ENCODE results near the gene KMT2D. TPM values are rescaled to one million over a fixed set of nuclear protein-coding genes. Genes with fewer than 3 reads are reported as not detected.

KMT2D gene
- total RNA-seq, 4 donors from 2014 or later, result 88.1 to 121 (median 104) TPM

DNA sequence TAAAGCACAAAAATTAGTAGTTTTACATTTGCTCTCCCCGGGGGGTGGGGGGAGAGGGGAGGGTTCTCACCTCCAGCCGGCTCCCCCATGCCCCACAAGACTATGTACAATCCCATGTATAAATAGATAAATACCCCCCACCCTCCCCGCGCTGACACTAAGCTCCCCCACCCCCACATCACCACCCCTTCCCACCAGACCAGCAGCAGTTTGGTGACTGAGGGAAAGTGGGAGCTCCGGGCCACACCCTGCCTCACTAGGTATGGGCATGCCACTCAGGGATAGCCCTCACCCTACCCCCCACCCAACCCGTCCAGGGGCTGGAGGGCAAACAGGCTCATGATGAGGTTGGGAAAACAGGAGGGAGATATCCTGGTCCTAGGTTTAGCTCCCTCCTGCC, 40.2 kb downstream of the KMT2D start:
- Histone ChIP-seq H3K27me3 (no peaks in the 10 kb centered on the region), H3K4me1 (peaks cover 31% of the 10 kb centered on the region), H3K36me3 (peaks cover 50% of the 10 kb centered on the region), H3K9me3 (no peaks in the 10 kb centered on the region), H3K4me3 (no peak overlapping the region), H3K27ac (no peak overlapping the region)
- 85% methylated on average over 6 of the region's 6 CpGs for WGBS
- DNase-seq (ENCODE audit: low spot score in 2 of 2), result peak in 1 of 2 donors; percentile 62
- TF ChIP-seq POLR2AphosphoS5 (IDR thresholded peaks at IDR 0.05), result no peak
- TF ChIP-seq EP300 (IDR thresholded peaks at IDR 0.05), result no peak
- TF ChIP-seq POLR2A (IDR thresholded peaks at IDR 0.05), result no peak
- TF ChIP-seq, protein P1, sequence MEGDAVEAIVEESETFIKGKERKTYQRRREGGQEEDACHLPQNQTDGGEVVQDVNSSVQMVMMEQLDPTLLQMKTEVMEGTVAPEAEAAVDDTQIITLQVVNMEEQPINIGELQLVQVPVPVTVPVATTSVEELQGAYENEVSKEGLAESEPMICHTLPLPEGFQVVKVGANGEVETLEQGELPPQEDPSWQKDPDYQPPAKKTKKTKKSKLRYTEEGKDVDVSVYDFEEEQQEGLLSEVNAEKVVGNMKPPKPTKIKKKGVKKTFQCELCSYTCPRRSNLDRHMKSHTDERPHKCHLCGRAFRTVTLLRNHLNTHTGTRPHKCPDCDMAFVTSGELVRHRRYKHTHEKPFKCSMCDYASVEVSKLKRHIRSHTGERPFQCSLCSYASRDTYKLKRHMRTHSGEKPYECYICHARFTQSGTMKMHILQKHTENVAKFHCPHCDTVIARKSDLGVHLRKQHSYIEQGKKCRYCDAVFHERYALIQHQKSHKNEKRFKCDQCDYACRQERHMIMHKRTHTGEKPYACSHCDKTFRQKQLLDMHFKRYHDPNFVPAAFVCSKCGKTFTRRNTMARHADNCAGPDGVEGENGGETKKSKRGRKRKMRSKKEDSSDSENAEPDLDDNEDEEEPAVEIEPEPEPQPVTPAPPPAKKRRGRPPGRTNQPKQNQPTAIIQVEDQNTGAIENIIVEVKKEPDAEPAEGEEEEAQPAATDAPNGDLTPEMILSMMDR (IDR thresholded peaks at IDR 0.05), result no peak

DNA sequence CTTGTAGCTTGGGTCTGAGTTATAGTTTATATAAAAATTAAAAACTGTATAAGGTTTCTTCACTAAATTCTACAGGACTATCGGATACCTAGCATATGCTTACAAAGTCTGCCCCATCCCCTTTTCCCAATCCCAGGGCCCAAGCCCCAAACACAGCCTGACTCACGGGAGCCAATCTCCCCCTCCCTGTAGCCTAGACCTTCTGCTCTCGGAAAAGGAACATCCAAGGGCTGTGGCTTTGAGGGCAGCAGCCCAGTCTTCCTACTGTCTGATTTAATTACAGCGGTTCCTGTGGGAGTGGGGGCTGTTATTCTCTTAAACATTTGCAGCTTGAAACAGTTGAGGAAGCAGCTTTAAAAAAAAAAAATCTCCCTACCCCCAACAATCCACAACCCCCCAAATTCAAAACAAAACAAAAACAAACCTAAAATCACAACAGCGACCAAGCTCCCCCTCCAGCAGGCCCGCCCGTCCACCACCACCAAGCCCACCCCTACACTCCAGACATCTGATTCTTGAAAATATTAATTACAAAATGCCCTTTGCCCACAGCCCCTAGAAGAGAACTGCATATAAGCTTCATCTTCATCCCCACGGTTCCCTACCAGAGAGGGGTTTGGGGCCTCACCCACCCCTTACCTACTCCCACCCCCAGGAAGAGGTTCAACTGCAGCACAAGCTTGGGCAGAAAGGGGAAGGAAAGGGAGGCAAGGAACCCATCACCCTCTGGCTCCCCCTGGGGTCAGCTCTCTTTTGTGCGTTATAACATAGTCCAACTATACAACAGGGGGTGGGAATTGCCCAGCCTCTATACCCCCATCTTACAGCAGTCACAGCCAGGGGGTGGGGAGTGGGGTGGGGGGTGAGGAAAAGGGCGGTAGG, 40.9 kb downstream of the KMT2D start:
- Histone ChIP-seq H3K36me3 (peaks cover 42% of the 10 kb centered on the region), H3K4me1 (peaks cover 33% of the 10 kb centered on the region), H3K27ac (peak overlapping the region; percentile 92), H3K9me3 (no peaks in the 10 kb centered on the region), H3K27me3 (no peaks in the 10 kb centered on the region), H3K4me3 (peak overlapping the region; percentile 89)
- no peak for TF ChIP-seq EP300 (IDR thresholded peaks at IDR 0.05)
- no peak for TF ChIP-seq POLR2A (IDR thresholded peaks at IDR 0.05)
- no peak for TF ChIP-seq POLR2AphosphoS5 (IDR thresholded peaks at IDR 0.05)
- TF ChIP-seq, protein P1 (IDR thresholded peaks at IDR 0.05), result no peak
- WGBS, result 59% methylated on average over 9 of the region's 10 CpGs
- DNase-seq (ENCODE audit: low spot score in 2 of 2), result peak in 1 of 2 donors; percentile 67

DNA sequence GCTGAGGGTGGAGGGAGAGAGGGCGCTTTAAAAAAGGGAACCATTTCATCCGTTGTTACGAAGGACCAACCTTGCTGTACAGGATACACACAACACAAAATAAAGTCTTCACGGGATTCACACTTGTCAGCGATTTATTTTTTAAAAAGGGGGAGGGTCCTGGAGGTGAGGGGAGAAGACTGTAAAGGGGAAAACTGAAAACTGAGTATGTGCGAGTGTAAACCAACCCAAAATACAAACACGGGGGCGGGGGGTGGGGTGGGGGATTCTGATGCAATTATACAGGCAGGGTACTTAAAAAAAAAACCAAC, 41.5 kb downstream of the KMT2D start:
- Histone ChIP-seq H3K27ac (peak overlapping the region; percentile 92), H3K9me3 (no peaks in the 10 kb centered on the region), H3K36me3 (peaks cover 36% of the 10 kb centered on the region), H3K4me1 (peaks cover 33% of the 10 kb centered on the region), H3K27me3 (no peaks in the 10 kb centered on the region), H3K4me3 (peak overlapping the region; percentile 89)
- TF ChIP-seq POLR2AphosphoS5 (IDR thresholded peaks at IDR 0.05) (no peak), POLR2A (IDR thresholded peaks at IDR 0.05) (no peak), EP300 (IDR thresholded peaks at IDR 0.05) (no peak)
- TF ChIP-seq, protein P1 (IDR thresholded peaks at IDR 0.05), result no peak
- DNase-seq (ENCODE audit: low spot score in 2 of 2), result no peak
- WGBS, result 5% methylated on average over 8 of the region's 8 CpGs

DNA sequence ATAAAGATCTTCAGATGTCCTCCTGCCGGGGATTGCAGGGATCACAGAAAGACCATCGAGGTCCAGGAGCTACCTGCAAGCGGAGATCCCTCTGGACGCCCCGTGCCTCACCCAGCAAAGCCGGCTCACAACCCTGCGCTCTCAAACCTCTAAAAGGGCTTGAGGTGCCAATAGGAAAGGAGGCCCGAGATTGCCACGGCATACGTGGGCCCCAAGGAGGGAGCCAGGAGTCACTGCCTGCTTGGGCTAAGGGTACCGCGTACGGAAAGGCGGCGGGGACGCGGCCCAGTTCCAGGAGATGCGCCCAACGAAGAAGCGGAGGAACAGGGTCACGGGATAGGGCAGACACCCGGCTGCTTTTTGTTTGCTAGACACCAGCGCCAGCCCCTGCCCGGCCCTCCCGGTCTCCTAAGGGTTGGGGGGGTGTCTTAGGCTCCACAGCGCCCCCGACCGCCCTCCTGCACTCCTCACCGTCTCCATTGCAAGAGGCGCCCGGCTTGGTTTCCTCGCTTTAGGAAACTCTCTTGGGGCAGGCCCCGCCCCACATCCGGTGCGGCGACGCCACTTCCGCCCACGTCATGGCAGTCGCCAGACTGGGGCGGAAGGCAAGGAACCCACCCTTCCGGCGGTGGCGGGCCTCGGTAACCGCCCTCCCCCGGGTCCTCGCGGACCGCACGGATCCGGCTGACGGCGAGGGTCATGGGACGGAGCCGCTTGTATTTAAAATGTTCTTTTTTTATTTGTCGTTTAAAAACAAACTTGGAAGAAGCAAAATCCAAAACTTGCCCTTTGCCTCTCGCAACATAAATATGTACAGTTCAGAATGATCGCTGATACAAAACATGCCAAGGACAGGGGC, 42.1 kb downstream of the KMT2D start, which contains the start of gene PRKAG1:
PRKAG1 (minus strand) TSS at position 516 of the 859 bp plus-strand sequence; CDS start at position 480, 36 bp downstream.
- Histone ChIP-seq H3K4me3 (peak within 1 kb of the TSS; percentile 89), H3K27me3 (no peaks in the 10 kb centered on the region), H3K36me3 (peaks cover 30% of the 10 kb centered on the region), H3K4me1 (peaks cover 33% of the 10 kb centered on the region), H3K9me3 (no peaks in the 10 kb centered on the region), H3K27ac (peak within 1 kb of the TSS; percentile 92)
- peak; percentile 98 for DNase-seq (ENCODE audit: low spot score in 2 of 2)
- WGBS, result under 1% methylated on average over 29 of the region's 59 CpGs
- TF ChIP-seq, protein P1 (IDR thresholded peaks at IDR 0.05), result peak in 1 of 2 donors; percentile 58
- peak; percentile 80 to 88 (median 88) for TF ChIP-seq POLR2AphosphoS5 (IDR thresholded peaks at IDR 0.05)
- peak; percentile 58 to 90 for TF ChIP-seq POLR2A (IDR thresholded peaks at IDR 0.05)
- peak; percentile 13 for TF ChIP-seq EP300 (IDR thresholded peaks at IDR 0.05)
